Activated CD4-positive, alpha-beta T cell treated with anti-CD3 and anti-CD28 coated beads, Interleukin-2, amount 50 U/mL, for 4 hours (primary cell): ENCODE measurements around the gene ZSWIM2.
"Not testable (repeated sequence)": the region's sequence is repeated elsewhere in the genome, so short reads cannot be mapped to it uniquely, and the experiment has no call there.

Experiments used
- DNase-seq, 2 experiments: peaks; one replicate each; pipeline ENCODE4 v3.0.0-alpha.2; 2020

The ZSWIM2 gene

DNA sequence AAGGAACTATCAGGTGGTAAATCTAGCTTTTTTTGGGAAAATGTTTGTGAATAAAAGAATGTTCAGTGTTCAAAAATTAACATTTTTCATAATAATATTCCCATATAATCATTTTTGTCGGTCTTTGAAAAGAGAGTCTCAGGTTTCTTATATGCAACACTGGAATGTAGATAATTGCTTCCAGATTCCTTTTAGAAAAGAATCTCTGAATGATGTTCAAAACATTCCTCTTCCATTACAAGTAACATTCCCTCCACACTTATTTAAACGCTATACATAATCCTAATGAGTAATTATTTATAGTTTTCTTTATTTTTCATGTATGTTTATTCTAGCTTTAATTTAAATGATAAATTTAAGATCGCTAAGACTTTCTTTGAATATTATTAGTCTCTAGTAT, 7.0 kb downstream of the ZSWIM2 start:
- DNase-seq, result no peak

DNA sequence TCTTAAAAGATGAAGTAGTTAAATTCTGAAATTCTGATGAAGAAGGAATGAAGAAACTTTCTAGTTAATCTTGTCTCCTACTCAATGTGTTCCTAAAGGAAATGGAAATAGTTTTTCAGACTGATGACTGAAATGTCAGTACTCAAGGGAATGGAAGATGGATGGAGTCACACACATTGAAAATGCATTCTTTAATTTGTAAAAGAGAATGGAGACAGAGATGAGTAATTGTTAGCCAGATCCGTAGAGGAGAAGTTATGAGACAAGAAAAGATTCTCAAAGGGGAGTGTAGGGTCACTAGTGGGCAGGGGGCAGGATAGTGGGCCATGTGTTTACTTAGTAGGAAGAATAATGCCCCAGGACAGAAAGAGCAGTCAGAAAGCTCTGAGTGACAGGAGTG, 13.3 kb downstream of the ZSWIM2 start:
- no peak for DNase-seq

DNA sequence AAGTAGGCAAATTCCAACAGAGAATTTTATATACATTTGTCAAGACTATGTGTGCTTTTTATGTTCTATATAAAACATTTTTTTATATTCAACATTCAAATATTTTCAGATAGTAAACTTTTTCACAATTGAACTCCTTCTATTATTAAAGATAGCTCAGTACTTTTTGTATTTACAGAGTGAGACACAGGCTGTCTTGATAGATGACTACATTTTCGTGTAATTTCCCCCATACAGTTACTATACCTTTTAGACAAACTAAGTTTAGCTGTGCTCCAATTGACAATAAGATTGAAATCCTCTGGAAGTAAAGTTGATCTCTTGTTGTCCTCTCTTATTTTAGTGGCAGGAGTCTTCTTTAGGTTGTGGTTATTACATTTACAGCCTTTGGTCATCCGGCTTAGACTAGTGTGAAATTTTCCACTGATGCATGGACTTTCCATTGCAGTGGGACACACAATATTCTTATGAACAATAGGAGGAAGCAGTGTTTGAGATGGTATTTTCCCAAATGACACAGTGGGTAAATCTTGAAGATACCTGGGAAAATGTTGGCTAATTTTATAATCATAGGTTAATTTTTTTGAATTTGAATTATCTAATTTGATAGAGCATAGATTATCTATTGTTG, 21.0 kb downstream of the ZSWIM2 start:
- no peak for DNase-seq

DNA sequence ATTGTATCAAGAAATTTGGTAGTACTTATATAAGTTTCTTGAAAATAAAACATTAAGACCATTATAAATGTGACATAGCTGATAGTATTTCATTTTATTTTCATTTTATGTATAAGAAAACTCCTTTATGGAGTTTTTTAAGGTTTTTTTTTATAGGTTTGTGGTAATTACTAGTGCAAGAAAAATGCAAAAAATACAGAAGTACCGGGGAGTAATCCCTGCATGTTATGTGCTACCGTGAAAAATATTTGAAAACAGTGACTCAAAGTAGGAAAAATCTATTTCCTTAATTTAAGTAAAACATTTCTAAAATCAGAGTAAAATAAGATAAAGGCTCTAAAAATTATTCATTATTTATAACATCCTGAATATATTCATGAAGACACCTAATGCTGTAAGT, 21.6 kb downstream of the ZSWIM2 start:
- DNase-seq, result no peak

DNA sequence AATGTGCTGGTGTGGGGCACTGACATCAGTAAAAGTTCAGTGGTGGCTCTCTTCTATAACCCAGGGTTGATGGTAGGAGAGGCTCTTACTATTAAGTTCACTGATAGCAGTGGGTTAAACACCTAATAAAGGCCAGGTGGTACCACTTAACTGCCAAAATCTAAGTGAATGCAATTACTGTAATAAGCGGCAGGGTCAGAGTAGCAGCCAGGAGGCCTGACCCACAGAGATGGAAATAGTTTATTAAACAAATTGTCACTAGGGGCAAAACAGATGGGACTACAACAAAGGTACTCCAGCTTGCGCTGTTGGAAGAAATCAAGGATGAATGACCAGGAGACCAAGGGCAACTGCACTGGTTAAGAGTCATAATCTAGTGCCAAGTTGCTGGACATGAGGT, 26.6 kb downstream of the ZSWIM2 start:
- no peak for DNase-seq

DNA sequence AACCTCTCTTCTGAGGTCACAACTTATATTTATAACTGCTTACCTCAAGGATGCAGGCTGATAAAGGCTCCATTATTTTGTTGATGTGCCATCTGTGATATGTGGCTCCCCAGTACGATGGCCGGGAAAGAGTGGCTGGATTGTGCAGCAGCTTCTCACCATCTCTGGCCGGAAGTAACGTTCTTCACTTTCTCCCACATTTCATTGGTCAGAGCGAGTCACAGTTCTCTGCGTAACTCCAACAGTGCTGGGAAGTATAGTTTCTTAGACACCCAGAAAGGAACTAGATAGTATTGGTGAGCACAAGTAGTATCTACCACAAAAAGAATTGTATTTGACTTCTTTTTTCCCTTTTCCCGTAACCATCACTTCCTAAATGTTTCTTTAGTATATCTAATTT, 28.7 kb downstream of the ZSWIM2 start:
- no peak for DNase-seq

DNA sequence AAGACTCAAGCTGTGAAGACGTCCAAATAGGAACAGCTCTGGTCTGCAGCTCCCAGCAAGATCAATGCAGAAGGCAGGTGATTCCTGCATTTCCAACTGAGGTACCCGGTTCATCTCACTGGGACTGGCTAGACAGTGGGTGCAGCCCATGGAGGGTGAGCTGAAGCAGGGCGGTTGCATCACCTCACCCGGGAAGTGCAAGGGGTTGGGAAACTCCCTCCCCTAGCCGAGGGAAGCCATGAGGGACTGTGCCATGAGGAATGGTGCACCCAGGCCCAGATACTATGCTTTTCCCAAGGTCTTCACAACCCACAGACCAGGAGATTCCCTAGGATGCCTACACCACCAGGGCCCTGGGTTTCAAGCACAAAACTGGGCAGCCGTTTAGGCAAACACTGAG, 37.2 kb downstream of the ZSWIM2 start:
- not testable (repeated sequence) for DNase-seq

DNA sequence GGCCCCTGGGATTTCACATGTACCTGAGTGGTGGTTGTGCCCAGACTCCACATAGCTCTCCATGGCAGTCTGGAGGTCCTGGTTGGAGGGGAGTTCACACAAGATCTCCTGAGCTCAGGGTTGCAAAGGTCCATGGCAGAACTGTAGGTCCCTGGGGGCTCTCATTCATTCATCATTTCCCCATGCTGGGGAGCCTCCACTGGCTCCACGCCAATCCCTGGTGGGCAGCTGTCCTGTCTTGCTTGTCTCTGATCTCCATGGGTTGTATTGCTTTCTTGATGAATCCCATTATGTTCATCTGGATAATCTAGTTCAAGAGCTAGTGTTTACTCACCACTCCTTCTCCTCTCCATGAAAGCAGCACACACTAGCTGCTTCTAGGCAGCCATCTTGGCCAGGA, 42.4 kb downstream of the ZSWIM2 start:
- DNase-seq, result no peak

DNA sequence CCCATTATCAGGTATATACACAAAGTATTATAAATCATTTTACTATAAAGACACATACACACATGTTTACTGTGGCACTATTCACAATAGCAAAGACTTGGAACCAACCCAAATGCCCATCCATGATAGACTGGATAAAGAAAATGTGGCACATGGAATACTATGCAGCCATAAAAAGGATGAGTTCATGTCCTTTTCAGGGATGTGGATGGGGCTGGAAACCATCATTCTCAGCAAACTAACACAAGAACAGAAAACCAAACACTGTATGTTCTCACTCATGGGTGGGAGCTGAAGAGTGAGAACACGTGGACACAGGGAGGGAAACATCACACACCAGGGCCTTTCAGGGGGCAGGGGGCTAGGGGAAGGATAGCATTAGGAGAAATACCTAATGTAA, 50.4 kb downstream of the ZSWIM2 start:
- not testable (repeated sequence) for DNase-seq

DNA sequence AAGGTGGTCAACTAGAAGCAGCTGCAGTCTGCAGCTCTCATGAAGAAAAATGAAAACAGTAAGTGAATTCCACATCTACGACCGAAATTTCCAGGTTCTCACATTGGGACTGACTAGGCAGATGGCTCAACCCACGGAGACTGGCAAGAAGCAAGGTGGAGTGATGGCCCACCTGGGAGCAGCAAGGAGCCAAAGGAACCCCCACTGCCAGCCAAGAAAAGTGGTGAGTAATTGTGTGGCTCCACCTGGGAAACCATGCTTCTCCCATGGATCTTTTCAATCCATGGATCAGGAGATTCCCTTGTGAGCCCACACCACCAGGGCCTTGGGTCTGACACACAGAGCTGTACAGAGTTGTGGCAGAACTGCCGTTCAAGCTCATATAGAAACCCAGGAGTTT, 64.0 kb downstream of the ZSWIM2 start:
- DNase-seq, result no peak

DNA sequence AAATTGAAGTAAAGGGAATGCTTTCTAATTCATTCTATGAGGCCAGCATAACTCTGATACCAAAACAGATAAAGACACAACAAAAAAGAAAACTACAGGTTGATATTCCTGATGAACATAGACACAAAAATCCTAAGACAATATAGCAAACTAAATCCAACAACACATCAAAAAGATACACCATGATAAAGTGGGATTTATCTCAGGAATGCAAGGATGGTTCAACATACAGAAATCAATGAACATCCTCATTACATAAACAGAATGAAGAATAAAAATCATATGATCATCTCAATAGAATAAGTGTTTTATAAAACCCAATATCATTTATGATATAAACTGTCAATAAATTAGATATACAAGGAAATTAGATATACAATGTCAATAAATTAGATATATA, 65.7 kb downstream of the ZSWIM2 start:
- no peak for DNase-seq

DNA sequence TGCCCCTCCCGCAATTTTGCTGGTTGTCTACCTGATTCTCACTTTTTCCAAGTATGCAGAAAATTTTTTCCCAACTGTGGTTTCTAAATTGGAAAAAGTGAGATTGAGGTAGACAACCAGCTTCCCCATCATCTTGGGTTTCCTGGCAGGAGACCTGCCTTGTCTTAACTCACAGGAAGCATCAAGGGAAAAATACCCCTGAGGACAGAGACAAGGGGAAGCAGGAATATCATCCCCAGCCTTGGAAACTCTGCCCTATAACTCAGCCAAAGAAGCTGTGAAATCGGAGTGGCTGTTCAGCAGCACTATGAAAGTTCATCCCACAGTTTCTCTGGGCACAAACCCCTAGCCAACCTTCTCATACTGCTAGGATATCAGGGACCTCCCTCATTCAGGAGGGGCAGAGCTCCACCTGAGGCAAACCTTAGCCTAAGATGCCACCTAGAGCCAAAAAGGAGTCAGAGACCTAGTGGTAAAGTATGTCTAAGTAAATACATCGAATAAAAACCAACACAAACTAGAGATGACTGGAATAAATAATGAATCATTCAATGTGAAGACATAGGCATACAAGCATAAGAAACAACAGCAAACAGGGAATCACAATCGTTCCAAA, 68.2 kb downstream of the ZSWIM2 start:
- DNase-seq, result no peak
